H1 (cell line): ENCODE measurements around the gene AHCY. TPM values are rescaled to one million over a fixed set of nuclear protein-coding genes. Genes with fewer than 3 reads are reported as not detected.

ENCODE experiments used
- BACH1 ChIP-seq: IDR thresholded peaks from 2 replicates; pipeline ENCODE4 v1.6.1; 2012; ENCODE audit warnings: low read length, improper control_type of control experiment
- CBX5 ChIP-seq: fragments of 300-800, 300-1000 bp; sonication (generic); IDR thresholded peaks from 2 replicates; pipeline ENCODE4 v1.7.1; 2016; ENCODE audit warnings: antibody characterized with exemption, low read length, low read depth
- CHD2 ChIP-seq: IDR thresholded peaks from 2 replicates; pipeline ENCODE4 v1.6.1; 2012; ENCODE audit warnings: low read length, improper control_type of control experiment
- HDAC6 ChIP-seq: IDR thresholded peaks from one replicate; pipeline ENCODE4 v1.7.1; 2012; ENCODE audit warnings: low read depth, mild to moderate bottlenecking, inconsistent platforms, low read length, moderate library complexity
- KDM4A ChIP-seq: IDR thresholded peaks from one replicate; pipeline ENCODE4 v1.7.1; 2012; ENCODE audit warnings: low read depth, mild to moderate bottlenecking, moderate library complexity, low read length, inconsistent platforms; ENCODE audit not compliant: severe bottlenecking
- MAFK ChIP-seq: IDR thresholded peaks from 2 replicates; pipeline ENCODE4 v1.6.1; 2012; ENCODE audit warnings: low read depth, mild to moderate bottlenecking, improper control_type of control experiment, low read length
- SUZ12 ChIP-seq: fragments of 200-600 bp; sonication (generic); IDR thresholded peaks from 2 replicates; pipeline ENCODE4 v1.6.1; 2012; ENCODE audit warnings: mild to moderate bottlenecking, inconsistent platforms, low read length, moderate library complexity, mixed read lengths
- TAF7 ChIP-seq: optimal IDR thresholded peaks from 2 replicates; pipeline ENCODE3; 2011; ENCODE audit warnings: low read depth, mild to moderate bottlenecking, inconsistent platforms, low read length, moderate library complexity, borderline replicate concordance
- TEAD4 ChIP-seq: IDR thresholded peaks from 2 replicates; pipeline ENCODE4 v1.6.1; 2012; ENCODE audit warnings: low read depth, low read length, inconsistent platforms, mixed read lengths
- polyA plus RNA-seq, 7 experiments: library from polyadenylated mRNA; depleted of rRNA in 3 of 7; stranded (reverse) in 5 of 7; unstranded in 2 of 7; fragments of >200 nt in 5 of 7; fragments of 200-250 nt in 2 of 7; gene quantifications; 1 replicate in 5 of 7; 2 replicates in 1 of 7; 4 replicates in 1 of 7; pipeline versions ENCODE4 v1.2.1 to v1.2.3, GENCODE V29; 2011 to 2013; ENCODE audit warnings: missing spikeins in 2 of 7, mixed read lengths in 2 of 7
- total RNA-seq: library from RNA; stranded (reverse); fragmentation: NEBNext Ultra II Directional; extraction: Animal tissue kit (Norgen Biotek cat#: 25700); gene quantifications from 2 replicates; pipeline ENCODE4 v1.2.1, GENCODE V29; 2021
- TF ChIP-seq, protein P1 (sequence below): fragments of 300-600 bp; sonication (generic); IDR thresholded peaks from 2 replicates; pipeline ENCODE4 v1.7.1; 2012; ENCODE audit warnings: low read length, moderate library complexity, mild to moderate bottlenecking, inconsistent platforms; ENCODE audit not compliant: insufficient replicate concordance
- TF ChIP-seq, protein P2 (sequence below): IDR thresholded peaks from 2 replicates; pipeline ENCODE4 v1.6.1; 2012; ENCODE audit warnings: inconsistent platforms
- TF ChIP-seq, protein P3 (sequence below): IDR thresholded peaks from 2 replicates; pipeline ENCODE4 v1.6.1; 2011; ENCODE audit warnings: low read depth, mild to moderate bottlenecking, low read length; ENCODE audit not compliant: insufficient read depth

AHCY gene
- total and polyA plus RNA-seq, 2 of the 8 experiments (the other 6 are each of a cell fraction or from before 2014, with no cell fraction given), result 404 to 638 TPM

GRCh38 chr20:34337544-34337943 is 34.4 kb upstream of the AHCY start (continued):
- TF ChIP-seq, protein P1, sequence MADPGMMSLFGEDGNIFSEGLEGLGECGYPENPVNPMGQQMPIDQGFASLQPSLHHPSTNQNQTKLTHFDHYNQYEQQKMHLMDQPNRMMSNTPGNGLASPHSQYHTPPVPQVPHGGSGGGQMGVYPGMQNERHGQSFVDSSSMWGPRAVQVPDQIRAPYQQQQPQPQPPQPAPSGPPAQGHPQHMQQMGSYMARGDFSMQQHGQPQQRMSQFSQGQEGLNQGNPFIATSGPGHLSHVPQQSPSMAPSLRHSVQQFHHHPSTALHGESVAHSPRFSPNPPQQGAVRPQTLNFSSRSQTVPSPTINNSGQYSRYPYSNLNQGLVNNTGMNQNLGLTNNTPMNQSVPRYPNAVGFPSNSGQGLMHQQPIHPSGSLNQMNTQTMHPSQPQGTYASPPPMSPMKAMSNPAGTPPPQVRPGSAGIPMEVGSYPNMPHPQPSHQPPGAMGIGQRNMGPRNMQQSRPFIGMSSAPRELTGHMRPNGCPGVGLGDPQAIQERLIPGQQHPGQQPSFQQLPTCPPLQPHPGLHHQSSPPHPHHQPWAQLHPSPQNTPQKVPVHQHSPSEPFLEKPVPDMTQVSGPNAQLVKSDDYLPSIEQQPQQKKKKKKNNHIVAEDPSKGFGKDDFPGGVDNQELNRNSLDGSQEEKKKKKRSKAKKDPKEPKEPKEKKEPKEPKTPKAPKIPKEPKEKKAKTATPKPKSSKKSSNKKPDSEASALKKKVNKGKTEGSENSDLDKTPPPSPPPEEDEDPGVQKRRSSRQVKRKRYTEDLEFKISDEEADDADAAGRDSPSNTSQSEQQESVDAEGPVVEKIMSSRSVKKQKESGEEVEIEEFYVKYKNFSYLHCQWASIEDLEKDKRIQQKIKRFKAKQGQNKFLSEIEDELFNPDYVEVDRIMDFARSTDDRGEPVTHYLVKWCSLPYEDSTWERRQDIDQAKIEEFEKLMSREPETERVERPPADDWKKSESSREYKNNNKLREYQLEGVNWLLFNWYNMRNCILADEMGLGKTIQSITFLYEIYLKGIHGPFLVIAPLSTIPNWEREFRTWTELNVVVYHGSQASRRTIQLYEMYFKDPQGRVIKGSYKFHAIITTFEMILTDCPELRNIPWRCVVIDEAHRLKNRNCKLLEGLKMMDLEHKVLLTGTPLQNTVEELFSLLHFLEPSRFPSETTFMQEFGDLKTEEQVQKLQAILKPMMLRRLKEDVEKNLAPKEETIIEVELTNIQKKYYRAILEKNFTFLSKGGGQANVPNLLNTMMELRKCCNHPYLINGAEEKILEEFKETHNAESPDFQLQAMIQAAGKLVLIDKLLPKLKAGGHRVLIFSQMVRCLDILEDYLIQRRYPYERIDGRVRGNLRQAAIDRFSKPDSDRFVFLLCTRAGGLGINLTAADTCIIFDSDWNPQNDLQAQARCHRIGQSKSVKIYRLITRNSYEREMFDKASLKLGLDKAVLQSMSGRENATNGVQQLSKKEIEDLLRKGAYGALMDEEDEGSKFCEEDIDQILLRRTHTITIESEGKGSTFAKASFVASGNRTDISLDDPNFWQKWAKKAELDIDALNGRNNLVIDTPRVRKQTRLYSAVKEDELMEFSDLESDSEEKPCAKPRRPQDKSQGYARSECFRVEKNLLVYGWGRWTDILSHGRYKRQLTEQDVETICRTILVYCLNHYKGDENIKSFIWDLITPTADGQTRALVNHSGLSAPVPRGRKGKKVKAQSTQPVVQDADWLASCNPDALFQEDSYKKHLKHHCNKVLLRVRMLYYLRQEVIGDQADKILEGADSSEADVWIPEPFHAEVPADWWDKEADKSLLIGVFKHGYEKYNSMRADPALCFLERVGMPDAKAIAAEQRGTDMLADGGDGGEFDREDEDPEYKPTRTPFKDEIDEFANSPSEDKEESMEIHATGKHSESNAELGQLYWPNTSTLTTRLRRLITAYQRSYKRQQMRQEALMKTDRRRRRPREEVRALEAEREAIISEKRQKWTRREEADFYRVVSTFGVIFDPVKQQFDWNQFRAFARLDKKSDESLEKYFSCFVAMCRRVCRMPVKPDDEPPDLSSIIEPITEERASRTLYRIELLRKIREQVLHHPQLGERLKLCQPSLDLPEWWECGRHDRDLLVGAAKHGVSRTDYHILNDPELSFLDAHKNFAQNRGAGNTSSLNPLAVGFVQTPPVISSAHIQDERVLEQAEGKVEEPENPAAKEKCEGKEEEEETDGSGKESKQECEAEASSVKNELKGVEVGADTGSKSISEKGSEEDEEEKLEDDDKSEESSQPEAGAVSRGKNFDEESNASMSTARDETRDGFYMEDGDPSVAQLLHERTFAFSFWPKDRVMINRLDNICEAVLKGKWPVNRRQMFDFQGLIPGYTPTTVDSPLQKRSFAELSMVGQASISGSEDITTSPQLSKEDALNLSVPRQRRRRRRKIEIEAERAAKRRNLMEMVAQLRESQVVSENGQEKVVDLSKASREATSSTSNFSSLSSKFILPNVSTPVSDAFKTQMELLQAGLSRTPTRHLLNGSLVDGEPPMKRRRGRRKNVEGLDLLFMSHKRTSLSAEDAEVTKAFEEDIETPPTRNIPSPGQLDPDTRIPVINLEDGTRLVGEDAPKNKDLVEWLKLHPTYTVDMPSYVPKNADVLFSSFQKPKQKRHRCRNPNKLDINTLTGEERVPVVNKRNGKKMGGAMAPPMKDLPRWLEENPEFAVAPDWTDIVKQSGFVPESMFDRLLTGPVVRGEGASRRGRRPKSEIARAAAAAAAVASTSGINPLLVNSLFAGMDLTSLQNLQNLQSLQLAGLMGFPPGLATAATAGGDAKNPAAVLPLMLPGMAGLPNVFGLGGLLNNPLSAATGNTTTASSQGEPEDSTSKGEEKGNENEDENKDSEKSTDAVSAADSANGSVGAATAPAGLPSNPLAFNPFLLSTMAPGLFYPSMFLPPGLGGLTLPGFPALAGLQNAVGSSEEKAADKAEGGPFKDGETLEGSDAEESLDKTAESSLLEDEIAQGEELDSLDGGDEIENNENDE, result no peak
- no peak for TF ChIP-seq HDAC6
- TF ChIP-seq BACH1, result no peak
- TF ChIP-seq, protein P2, sequence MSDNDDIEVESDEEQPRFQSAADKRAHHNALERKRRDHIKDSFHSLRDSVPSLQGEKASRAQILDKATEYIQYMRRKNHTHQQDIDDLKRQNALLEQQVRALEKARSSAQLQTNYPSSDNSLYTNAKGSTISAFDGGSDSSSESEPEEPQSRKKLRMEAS, result no peak
- TF ChIP-seq, protein P3, sequence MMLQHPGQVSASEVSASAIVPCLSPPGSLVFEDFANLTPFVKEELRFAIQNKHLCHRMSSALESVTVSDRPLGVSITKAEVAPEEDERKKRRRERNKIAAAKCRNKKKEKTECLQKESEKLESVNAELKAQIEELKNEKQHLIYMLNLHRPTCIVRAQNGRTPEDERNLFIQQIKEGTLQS, result no peak
- TF ChIP-seq TEAD4, result no peak
- no peak for TF ChIP-seq MAFK
- TF ChIP-seq KDM4A, result no peak
- TF ChIP-seq CHD2, result no peak
- TF ChIP-seq SUZ12, result no peak
- TF ChIP-seq CBX5, result no peak
- no peak for TF ChIP-seq TAF7
